Limb (tissue), 2 donors: Measurements from ENCODE around the gene KIAA1614.
"Not testable (repeated sequence)": the region's sequence is repeated elsewhere in the genome, so short reads cannot be mapped to it uniquely, and the experiment has no call there.

ENCODE experiments used
- DNase-seq, 2 donors: peaks; one replicate each; pipeline ENCODE4 v3.0.0-alpha.2; 2016; ENCODE audit errors: extremely low spot score in 2 of 2

The KIAA1614 gene

DNA sequence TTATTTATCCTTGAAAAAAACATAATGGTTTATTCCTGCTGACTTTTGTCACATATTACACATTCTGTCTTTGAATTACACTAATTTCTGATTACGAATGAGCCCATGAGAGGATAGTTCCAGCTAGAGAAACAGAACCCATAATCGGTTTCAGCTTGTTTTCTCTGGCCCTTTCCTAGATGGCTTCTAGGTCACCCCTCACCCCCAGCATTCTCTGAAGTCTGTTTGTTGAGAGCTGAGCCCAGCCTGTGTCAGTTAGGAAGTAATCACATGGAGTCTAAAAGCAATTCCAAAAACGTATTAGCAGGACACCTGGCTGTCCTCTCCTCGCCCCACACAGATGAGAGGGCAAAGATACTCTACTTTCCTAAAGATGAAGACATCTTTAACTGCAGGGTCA lies 48.9 kb downstream of the KIAA1614 start:
- DNase-seq: no peak

DNA sequence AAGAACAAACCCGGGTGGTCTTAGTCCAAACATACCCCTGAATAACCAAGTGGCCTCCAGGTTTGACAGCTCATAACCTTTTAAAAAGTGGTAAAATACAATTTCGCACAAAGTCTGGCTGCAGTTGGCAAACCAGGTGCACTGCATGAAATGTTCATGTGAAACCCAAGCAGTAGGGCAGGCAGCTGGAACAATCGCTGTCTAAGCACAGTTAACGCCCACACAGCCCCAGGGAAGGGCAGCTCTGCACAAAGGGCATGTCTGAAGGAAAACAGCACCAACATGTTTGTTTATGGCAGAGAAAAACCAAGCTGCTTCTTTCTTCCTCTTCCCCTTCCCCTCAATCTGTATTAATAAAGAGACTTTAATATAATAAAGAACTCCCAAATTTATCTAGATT lies 49.5 kb downstream of the KIAA1614 start:
- DNase-seq: peak in 1 of 2 donors; percentile 35

DNA sequence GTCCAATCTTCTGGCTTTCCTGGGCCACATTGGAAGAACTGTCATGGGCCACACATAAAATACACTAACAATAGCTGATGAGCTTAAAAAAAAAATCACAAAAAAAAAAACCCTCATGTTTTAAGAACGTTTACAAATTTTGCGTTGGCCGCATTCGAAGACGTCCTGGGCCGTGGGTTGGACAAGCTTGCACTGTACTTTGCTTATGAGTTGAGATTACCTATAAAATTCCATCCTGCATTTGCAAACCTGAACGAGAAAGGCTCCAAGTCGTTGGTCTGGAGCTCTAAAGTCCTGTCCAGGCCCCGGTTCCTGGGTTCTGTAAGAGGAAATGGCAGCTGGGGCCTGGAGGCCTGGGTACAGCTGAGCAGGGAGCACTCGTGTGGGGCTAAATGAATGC lies 51.4 kb downstream of the KIAA1614 start:
- no peak for DNase-seq

- no peak for DNase-seq
These were observed 51.9 kb downstream of the KIAA1614 start for GRCh38 chr1:180964595-180964994.

DNA sequence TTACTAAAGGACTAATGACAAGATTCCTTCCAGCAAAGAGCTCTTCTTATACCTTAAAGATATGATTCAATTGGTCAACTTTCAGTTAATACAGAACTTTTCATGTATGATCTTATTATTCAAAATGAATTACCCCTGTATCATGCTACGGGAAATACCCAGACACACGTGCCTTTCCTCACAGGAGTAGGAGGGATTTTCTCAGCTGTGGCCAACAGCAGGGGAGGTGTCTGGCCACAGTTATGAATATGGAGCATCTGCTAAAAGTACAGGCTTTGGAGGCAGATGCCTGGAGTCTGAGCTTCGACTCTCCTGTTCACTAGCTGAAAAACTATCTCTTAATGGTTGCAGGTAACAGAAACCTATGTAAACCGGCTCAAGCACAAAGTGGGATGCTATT lies 53.6 kb downstream of the KIAA1614 start:
- DNase-seq: no peak

DNA sequence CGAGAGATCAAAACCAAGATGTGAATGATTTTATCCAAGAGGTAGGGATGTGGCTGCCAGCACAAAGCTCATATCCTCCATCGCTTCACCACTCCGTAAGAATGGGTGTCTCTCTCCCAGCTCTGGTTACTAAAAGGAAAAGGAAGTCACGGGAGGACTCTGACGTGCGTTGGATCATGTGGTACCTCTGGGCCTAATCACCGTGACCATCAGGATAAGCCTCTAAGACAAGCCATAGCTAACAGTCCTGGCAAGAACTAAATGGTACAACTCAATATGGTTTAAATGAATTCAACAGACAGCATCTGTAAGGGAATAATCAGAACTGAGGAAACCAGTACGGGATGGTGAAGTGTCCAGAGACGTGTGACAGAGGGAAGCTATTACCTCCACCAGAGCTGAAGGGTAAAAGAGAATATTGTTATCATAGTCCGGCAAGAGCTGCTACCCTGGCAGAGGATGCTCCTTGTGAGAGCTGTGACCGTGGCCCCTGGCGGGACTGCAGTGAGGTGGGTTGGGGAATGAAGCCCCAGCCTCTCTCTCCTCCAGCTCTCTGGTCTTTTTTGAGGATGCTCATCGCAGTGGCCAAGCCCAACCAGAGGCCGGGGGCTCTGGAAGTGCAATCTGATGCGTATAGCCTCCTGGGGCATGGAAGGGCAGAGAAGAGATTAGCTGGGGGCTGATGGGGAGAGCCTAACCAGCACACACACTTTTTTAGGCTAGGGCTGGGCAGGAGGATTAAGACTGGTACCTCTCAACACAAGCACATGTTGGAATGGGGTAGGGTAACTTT lies 54.2 kb downstream of the KIAA1614 start:
- no peak for DNase-seq

GRCh38 chr1:180967558-180967957 lies 54.9 kb downstream of the KIAA1614 start:
- DNase-seq: no peak

GRCh38 chr1:180968834-180969233 lies 56.1 kb downstream of the KIAA1614 start:
- DNase-seq: not testable (repeated sequence)

DNA sequence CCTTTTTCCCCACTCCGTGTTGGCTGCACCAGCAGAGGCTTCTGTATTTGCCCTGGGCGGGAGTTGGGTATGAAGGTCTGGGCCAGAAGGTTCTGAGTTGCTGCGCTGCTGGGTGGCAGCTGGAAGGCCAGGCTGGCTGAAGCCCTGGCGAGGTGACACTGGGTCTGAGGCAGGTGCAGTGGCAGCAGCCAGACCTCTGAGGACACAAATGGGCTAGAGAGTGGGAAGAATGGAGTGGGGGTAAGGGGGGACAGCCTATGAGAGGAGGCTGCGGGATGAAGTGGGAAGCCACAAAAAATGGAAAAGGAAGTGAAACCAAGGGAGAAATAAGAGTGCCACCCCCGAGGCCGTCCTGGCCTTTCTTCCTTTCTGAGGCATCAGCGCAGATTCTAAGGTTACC lies 56.7 kb downstream of the KIAA1614 start:
- DNase-seq: no peak

- no peak for DNase-seq
These were observed 57.8 kb downstream of the KIAA1614 start for GRCh38 chr1:180970333-180971079.

DNA sequence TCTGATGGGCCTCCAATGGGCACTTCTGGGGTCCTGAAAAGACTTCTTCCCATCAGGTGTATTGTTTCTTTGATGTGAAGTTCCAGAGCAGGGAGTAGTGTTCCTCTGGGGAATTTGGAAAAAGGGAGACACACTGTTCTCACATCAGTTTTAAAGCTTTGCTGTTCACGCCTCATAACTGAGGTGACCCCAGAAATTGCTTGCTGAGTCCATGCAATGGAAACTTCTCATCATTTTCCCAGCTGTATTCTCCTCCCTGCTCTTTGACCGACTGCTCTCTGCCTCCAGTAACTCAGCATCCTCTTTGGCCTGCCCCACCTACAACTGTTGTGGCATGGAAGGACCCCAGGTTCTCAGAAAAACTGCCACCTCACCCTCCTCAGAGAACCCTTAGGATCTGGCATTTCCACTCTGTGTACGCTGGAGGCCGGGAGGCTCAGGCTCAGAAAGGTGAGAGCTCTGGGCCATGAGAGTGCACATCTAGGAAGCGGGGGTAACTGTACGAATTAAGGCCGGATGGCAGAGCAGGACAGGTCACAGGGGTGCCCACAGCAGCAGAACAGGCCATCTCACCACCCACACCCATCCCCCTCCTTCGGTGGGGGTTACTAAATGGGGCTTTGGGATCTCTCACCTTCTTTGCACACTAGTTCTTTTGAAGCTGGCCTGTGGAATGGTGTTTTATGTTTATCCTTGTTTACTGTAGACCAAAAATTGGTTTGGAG lies 58.7 kb downstream of the KIAA1614 start:
- DNase-seq: no peak

GRCh38 chr1:180973369-180973768 lies 60.7 kb downstream of the KIAA1614 start:
- no peak for DNase-seq

GRCh38 chr1:180974236-180974635 lies 61.5 kb downstream of the KIAA1614 start:
- DNase-seq: no peak

DNA sequence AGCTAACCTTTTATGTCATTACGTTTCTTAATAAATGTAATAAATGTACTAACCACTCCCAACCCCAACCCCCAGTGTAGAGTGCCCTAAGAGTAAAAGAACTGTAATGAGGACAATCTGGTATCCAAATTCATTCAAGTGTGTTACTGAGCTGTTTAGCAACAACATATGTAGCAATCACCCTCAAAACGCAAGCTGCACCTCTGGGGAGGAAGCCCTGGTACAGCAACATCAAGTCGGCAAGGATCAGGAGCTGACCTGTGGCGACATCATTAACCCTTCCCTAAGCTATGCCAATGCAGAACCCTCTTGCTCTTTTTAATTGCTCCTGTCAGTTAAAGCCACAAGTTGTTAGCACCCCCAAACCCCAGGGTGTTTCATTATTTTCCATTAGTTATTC lies 62.9 kb downstream of the KIAA1614 start:
- no peak for DNase-seq

- DNase-seq: no peak
These were observed 63.5 kb downstream of the KIAA1614 start for GRCh38 chr1:180976191-180976590.

- no peak for DNase-seq
These were observed 64.1 kb downstream of the KIAA1614 start for GRCh38 chr1:180976732-180977357.

GRCh38 chr1:180981596-180982387 lies 69.1 kb downstream of the KIAA1614 start:
- DNase-seq: no peak

DNA sequence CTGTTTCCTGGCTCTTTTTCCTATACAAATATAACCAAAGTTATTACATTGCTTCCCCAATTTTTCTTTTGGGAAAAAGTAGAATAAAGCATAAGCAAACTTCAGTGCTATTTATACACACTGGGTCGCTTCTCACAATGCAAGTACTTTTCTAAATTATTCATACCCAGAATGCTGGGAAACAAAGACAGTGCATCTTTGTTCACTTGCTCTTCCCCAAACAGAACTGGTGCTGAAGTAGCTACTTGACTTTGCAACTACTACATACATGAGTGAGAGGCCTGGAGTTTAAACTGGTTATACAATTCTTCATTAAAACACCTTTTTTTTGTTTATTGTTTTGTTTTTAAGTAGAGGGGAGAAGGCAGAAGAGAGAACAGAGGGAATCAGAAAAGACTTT lies 69.7 kb downstream of the KIAA1614 start:
- DNase-seq: peak in 1 of 2 donors; percentile 10

DNA sequence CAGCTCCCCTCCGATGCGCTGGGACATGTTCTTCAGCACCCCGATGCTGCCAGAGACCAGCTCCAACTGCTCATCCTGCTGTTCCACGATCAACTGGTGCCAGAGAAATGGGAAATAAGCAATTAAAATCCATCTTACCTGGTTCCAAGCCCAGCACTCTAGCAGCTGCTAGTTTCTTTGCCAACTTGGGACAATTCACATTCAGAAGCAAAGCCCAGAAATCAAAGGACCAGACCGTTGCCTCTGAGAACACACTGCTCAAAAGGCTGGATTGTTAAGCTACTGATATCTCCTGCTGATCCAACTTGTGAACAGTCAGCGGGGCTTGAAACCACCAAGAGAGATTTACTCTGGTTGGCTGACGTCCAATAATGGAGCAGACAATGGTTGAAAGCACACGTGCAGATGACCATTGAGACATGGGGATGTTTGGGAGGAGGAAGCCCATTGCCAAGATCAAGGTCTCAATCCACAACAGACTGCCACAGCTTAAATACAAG lies 75.6 kb downstream of the KIAA1614 start:
- no peak for DNase-seq

- no peak for DNase-seq
These were observed 81.6 kb downstream of the KIAA1614 start for GRCh38 chr1:180994262-180994661.
